ENCODE results near the gene ATP8A2.
"Not testable (repeated sequence)": the region's sequence is repeated elsewhere in the genome, so short reads cannot be mapped to it uniquely, and the experiment has no call there.

Gene ATP8A2

DNA sequence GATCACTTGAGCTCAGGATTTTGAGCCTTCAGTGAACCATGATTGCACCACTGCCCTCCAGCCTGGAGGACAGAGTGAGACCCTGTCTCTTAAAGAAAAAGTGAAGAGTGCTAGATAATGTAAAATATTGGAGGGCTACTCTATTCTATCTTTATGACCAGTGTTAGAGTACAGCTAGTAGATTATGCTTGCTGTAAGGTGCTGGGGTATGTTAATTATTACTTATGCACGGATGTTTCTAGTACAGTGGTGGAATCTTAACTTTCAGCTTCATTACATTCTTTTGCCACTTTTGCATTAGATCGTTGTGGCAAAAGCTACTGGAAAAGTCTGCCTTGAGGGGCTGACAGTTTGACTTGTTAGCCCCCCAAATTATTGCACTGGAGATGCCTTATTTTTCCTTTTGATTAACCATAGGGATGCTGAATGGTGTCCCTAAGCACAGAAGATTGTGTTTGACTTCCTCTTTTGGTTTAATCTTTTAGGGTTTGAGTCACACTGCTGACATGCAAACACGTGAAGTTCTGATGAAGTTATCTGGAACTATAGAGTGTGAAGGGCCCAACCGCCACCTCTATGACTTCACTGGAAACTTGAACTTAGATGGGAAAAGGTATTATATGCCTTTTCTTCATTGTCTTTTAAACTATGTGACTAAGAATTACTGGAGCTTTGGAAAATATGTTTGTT lies 169.8 kb downstream of the ATP8A2 start:
- no peak for DNase-seq (ENCODE audit: low read depth in 2 of 2)

DNA sequence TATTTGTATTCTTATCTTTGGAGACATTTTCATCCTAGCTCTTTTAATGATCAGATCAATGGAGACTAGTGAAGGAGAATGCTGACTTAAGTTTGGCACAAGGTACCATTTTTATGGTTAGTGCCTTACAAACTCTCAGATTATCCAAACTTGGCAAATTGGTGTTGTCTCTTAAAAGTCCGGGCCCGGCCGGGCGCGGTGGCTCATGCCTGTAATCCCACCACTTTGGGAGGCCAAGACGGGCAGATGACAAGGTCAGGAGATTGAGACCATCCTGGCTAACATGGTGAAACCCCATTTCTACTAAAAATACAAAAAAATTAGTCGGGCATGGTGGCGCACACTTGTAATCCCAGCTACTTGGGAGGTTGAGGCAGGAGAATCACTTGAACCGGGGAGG lies 177.2 kb downstream of the ATP8A2 start:
- DNase-seq (ENCODE audit: low read depth in 2 of 2), result not testable (repeated sequence)

DNA sequence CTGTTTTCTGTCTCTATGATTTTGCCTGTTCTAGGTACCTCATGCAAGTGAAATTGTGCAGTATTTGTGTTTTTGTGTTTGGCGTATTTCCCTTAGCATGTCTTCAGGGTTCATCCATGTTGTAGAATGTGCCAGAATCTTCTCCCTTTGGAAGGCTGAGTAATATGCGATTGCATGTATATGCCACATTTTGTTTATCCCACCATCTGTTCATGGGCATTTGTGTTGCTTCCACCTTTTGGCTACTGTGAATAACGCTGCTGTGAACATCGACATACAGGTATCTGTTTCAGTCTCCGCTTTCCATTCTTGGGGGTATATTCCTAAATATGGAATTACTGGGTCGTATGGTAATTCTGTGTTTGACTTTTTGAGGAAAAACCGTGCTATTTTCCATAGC lies 190.0 kb downstream of the ATP8A2 start:
- DNase-seq (ENCODE audit: low read depth in 2 of 2), result no peak

DNA sequence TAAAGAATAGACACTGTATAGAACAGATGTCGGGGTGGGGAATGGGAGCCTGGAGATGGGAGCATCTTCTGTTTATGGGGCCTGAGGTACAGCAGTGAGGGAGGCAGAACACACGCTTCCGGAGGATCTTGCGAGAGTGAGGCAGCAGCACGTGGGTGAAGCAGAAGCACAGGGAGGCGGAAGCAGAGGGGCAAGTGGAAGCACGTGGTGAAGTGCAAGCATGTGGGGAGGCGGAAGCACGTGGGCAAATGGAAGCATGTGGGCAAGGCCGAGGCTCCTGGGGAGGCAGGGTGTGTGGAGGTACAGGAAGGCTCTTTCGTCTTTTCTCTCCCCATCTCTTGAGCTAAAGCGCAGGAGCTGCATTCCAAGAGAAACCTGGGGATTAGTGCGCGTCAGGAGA lies 198.4 kb downstream of the ATP8A2 start:
- DNase-seq (ENCODE audit: low read depth in 2 of 2), result no peak

DNA sequence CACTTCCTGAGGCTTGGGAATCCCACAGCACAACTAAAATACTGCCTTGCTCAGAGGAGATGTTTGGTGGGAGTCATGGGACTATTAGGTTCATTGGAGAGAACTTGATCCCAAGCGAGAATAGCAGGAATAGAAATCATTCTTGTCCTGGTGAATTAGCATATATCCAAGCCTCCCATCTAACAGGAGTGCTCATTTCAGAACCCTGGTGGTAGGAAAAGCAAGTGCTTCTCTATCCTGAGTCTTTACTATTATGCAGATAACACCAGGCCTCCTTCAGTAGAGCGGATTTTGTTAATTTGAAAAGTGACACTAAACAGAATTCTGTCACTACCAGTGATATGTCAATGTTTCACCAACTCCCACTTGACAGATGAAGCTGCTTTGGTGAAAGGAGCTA lies 199.5 kb downstream of the ATP8A2 start:
- DNase-seq (ENCODE audit: low read depth in 2 of 2), result no peak

DNA sequence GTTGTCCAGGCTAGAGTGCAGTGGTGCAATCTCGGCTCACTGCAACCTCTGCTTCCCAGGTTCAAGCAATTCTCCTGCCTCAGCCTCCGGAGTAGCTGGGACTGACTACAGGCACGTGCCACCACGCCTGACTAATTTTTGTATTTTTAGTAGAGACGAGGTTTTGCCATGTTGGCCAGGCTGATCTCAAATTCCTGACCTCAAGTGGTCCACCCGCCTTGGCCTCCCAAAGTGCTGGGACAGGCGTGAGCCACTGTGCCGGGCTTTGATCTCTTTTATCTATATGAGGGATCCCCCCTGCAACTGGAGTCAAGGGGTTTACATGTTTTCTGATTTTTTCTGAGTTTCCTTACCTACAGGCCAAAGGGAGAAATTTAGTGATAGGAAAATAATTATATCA lies 200.4 kb downstream of the ATP8A2 start:
- DNase-seq (ENCODE audit: low read depth in 2 of 2), result not testable (repeated sequence)

DNA sequence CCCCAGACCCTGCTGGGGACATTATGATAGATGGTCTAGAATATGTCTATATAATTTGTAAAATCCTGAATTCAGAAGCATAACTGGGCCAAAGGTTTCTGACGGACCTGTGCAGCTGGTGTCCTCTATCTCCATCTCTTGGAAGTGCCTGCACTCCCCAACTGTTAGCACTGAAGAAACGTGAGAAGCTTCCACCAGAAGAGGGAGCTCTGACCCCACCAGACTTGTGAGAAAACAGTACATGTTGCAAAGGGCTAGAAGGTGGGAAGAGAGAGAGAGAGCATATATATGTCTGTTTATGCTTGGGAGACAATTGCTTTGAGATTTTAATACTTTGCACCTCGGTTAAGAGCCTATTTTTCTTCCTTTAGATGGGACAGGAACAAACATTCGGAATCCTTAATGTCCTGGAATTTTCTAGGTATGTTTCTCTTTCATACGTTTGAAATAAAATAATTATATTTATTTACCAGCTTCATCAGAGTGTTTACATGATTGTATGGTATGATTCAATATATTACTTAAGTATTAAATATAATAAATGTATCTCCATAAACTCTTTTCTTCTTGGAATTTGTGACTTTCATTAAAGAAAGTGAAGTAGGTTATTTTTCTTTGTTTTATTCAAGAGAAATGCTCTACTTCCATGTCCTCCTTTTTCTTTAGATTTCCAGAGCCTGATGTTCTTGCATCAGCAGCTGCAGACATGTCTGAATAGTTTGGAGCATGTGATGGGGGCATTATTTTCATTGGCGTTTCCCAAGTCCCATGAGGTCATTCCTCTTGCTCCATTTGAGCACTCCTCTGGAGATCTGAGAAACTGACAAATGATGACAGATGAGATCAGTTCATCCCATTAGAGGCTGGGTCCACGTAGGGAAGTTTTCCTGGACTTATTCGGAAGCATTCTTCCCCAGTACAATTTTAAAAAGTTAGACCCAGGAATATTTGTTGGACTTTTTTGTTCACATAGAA lies 202.9 kb downstream of the ATP8A2 start:
- DNase-seq (ENCODE audit: low read depth in 2 of 2), result peak; percentile 45 to 66

DNA sequence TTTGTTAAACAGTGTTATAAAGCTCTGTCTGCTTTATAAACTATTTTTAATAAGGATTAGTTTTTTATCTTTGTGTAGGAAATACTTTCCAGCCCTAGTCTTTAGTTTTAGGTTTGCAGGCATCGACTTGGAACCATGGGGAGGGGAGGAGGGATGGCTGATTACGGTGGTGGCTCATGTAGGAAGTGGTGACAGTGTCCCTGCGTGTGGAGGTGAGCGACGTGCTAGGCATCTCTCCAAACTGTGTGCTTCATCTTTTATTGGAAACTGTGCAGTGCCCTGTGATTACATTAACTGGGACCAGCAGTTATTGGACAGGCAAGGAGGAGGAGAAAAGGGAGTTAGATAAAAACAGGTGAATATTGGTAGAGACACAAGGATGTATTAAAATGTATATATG lies 203.8 kb downstream of the ATP8A2 start:
- DNase-seq (ENCODE audit: low read depth in 2 of 2), result no peak

DNA sequence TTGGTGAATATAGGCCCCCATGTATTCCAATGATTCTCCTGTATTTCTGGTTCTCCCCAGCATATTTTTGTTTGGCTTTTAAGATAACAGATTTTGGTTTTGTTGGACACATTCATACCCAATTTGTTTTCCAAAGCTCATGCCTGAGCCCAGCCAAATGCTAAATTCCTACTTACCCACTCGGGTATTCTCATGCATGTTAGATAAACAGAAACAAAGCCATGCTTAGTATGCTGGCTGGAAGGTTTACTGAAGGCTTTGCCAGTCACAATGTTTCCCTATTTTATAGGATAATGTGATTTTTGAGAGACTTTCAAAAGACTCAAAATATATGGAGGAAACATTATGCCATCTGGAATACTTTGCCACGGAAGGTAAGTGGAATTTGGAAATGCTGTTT lies 206.8 kb downstream of the ATP8A2 start:
- no peak for DNase-seq (ENCODE audit: low read depth in 2 of 2)

DNA sequence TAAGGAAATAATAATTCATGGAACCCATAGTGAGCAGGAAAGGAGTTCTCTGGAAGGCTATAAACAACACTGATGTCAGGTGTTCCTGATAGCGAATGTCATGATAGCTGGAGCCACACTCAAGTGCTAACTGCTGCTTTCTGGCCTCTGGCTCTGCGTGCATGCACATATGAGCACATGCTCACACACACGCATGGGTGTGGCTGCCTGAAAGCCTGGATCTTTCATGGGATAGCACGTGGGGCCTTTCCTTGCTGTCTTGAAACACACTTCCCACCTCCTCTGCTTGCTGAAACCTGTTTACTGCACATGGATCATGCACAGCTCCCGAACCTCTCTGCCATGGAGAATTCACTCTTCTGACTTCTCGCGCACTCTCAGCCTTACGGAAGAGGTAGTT lies 207.4 kb downstream of the ATP8A2 start:
- no peak for DNase-seq (ENCODE audit: low read depth in 2 of 2)

DNA sequence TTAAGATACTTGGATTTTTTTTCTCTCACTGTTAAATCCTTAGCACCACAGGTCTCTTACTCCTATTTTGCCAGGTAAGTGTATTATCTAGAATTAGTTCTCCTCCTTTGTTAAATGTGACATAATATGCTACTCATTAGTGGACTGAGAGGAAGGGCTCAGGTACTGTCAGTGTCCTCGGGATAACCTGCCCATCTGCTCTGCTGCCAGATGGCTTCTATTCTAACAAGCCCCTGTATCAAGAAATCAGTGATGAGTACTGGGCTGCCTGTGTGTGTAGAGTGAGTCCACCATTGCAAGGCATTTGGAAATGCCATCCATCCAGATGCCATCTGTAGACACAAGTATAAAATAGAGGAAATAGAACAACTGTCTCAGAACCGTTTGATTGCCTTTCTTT lies 209.6 kb downstream of the ATP8A2 start:
- no peak for DNase-seq (ENCODE audit: low read depth in 2 of 2)

DNA sequence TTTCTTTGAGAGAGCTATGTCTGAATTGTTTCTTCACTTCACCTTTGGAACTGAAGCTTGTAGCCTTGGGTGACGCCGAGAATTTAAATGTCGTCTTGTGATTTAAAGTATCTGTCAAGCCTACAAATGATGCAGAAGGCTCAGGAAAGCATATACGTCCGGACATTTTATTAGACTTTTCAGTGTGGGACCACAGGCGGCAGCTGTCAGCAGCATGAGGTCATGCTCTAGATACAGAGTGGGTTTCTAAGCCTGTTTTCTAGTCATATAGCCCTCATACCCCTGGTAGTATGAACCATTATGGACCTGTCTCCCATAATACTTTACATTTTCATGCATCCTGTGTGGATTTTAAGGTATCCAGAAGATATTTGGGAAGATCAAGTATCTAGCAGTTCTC lies 212.3 kb downstream of the ATP8A2 start:
- DNase-seq (ENCODE audit: low read depth in 2 of 2), result no peak

DNA sequence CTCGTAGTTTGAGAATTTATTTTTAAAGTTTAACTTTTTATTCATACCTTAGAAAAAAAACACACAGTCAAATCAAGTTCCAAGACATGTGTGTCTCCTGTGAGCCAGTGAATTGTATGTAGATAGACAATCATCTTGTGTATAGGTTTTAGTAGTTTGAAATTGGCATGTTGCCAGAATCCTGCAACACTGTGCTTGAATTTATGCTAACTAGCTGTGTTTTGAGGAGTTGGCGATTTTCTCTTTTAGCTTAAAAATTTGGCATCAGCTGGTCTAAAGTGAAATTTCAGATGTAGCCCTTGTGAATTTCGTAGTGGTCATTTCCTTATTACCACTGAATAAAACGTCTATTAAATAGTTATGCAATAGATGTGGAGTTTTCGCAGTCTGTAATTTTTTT lies 213.2 kb downstream of the ATP8A2 start:
- no peak for DNase-seq (ENCODE audit: low read depth in 2 of 2)

DNA sequence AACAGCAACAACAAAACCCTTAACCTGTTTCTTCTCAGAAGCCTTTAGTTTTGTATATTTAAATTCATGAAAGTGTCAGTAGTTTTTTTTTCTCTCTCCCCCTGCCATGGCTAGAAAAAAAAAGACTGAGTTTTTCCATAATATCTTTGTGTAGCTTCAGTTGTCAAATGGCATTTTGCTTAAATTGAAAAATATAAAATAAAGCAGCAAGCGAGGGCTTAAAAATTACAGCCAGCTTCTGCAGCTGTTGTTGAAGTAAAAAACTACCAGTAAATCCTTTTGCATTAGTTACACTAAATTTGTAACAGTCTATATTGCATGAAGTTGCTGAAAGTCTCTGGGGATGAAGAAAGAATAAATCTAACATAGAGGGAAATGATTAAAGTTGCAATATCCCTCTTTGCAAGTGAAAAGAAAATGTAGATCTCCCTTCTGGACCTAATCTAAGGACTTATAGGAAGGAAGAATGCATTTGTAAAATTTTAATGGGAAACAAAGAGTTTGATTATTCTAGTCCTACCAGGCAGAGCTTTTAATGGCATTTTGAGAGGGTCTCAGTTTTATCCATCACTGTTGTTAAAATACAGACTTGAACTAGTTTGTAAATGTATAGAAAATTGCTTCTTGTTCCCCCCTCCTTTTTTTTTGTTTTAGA lies 215.7 kb downstream of the ATP8A2 start:
- DNase-seq (ENCODE audit: low read depth in 2 of 2), result no peak

DNA sequence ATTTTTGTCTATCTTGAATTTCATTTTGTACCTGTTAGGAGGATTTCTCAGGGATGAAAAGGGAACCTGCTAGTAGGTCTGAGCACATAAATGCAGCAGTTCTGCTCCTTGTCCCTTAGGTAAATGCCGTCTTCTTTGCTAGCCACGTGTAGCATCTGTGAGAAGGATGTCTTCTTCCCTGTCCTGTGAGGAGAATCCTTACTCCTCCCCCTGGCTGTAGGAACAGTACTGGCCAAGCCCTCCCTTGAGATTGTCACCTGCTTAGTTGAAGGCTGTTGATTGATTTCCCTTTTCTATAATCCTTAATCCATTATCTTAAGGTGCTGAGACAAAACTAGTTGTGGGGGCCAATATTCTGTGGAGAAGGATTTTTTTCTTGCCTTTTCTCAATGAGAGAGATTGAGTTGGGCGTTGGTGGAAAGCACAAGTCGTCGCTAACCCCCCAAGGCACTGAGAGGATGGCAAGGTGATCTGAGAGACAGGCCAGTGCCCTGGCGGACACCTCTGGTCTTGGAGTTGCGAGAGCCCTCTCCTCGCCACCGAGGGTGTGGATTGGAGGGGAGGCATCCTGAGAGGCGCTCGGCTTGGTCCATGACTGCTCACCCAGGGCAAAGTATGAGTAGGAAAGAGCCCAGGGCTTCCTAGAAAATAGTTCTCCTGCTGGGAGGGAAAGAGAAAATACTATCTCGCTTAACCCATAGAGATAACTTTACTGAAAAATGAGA lies 216.7 kb downstream of the ATP8A2 start:
- no peak for DNase-seq (ENCODE audit: low read depth in 2 of 2)

DNA sequence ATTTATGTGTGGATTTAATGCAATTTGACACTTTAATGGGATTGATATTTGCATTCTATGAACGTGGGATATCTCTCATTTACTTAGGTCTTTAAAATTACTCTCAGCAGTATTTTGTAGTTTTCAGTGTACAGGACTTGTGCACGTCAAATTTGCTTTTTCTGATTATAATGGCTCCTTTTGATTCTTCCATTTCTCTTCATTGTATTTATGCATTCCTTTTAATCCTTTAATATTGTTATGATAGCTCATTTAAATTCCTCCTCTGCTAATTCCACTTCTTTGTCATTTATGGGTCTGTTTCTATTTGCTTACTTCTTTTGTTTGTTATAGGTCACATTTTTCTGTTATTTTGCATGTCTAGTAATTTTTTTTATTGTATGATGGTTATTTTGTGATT lies 226.6 kb downstream of the ATP8A2 start:
- DNase-seq (ENCODE audit: low read depth in 2 of 2), result no peak

DNA sequence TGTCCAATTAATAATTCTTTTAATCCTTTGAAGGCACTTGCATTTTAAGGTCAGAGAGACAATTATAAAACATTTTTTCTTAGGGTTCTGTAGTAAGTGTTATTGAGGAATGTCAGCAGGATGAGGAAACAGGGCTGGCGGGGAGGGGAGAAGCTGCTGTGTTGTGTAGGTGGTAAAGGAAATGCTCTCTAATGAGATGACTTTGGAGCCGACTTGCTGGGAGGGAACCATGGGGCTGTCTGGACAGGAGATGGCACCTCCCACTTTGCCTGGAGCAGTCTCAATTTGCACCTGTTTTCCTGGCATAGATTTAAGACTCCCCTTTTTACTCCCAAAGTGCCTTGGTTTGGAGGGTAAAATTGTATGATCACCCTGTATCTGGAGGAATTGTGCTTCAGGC lies 230.4 kb downstream of the ATP8A2 start:
- DNase-seq (ENCODE audit: low read depth in 2 of 2), result no peak

DNA sequence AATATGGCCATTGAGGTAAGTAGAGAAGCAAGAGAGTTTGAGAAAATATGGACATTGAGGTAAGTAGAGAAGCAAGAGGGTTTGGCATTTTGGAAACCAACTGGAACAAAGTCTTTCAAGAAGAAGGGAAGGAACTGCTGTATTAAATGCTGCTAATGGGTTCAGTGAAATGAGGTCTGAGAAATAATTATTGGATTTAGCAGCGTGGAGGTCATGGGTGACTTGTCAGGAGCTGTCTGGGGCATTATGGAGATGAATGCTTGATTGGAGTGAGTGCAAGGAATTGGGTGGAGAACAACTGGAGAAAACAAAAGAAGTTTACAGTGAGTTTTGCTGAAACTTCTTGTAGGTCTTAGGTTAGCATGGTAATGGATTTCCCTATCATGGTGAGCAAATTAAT lies 232.3 kb downstream of the ATP8A2 start:
- DNase-seq (ENCODE audit: low read depth in 2 of 2), result no peak

DNA sequence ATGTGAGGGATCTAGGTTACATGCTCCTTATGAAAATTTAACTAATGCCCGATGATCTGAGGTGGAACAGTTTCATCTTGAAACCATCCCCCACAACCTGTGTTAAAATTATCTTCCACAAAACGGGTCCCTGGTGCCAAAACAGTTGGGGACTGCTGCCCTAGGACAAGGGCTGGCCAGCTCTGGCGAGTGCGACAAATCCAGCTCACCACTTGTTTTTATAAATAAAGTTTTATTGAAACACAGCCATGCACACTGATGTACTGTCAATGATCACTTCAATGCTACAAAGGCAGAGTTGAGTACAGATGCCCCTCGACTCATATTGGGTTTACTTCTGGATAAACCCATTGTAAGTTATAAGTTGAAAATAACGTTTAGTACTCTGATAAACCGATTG lies 235.3 kb downstream of the ATP8A2 start:
- no peak for DNase-seq (ENCODE audit: low read depth in 2 of 2)

DNA sequence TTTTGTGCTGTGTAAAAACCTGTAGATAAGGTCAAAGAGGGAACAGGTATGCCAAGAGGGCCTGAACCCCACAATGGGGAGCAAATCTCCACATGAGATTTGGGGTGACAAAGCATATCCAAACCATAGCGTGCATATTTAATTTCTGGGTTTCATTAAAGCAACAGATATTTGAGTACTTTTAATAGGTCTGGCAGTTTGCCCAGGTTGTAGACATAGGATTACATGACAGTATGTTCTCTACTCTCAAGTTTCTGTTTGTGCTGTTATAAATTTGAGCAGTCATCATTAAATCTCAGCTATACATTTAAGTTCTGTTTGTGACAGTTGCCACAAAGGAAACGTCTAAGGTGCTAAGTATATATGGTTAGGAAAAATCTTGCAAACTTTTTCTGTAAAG lies 236.4 kb downstream of the ATP8A2 start:
- DNase-seq (ENCODE audit: low read depth in 2 of 2), result no peak

DNA sequence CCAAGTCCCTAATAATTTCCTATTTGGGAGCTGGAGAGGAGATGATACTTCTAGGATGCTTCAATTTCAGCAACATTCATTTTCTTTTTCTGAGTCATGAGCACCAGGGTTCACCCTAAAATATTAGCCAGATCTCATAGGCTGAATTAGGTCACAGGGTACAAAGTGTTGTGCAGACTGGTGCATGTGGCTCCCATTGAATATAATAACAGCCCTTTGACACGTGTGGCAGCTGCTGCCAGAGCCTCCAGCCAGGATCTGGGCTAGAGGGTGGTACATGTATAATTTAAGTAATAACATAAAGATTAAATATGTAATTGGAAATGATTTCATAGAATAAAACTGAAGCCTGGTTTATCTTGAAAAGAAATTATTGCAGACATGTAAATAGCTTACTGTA lies 244.9 kb downstream of the ATP8A2 start:
- no peak for DNase-seq (ENCODE audit: low read depth in 2 of 2)

DNA sequence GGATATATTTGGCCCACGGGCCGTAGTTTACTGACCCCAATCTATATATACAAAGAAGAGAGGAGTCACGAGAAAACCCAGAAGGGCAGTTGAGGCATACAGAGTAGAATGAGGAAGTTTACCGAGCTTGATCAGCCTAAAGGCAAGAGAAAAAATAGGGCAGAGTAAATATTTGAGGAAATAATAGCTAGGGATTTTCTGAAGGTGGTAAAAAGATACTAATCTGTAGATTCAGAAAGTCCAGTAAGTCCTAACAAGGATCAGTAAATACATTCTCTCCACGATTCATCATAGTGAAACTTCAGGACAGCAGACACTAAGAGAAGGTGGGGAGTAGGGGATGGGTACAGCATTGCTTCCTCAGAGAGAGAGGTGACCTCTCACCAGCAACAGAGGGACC lies 248.1 kb downstream of the ATP8A2 start:
- no peak for DNase-seq (ENCODE audit: low read depth in 2 of 2)

All from stimulated activated CD4-positive, alpha-beta T cell treated with anti-CD3 and anti-CD28 coated beads, Interleukin-12 subunit alpha, Interleukin-12 subunit beta, amount 100 ng/mL, for 24 hours (primary cell).